AG04450 (cell line): ENCODE data around the gene HES2. TPM values are rescaled to one million over a fixed set of nuclear protein-coding genes. Genes with fewer than 3 reads are reported as not detected.

Source experiments
- CTCF ChIA-PET: fragments of 300-600, 350-600 bp; formaldehyde crosslinking; extraction: SDS; loops from one replicate; lab custom pipeline; 2022; ENCODE audit warnings: antibody characterized with exemption, inconsistent platforms; lab: Charles Lee
- POLR2A ChIA-PET: fragments of 350-600 bp; formaldehyde crosslinking; extraction: SDS; loops from one replicate; lab custom pipeline; 2021; ENCODE audit warnings: antibody characterized with exemption, inconsistent platforms; lab: Yijun Ruan, JAX
- DNase-seq: peaks from one replicate; pipeline ENCODE4 v3.0.0-alpha.2; 2011; ENCODE audit warnings: low read depth, low spot score
- H3K27ac ChIP-seq: one replicate; pipeline ENCODE4 v1.5.1; 2012; ENCODE audit warnings: low read depth, low read length, control low read depth
- H3K27me3 ChIP-seq: one replicate; pipeline ENCODE4 v1.6.0; 2012; ENCODE audit warnings: low read length; ENCODE audit not compliant: control insufficient read depth, insufficient read depth
- H3K4me3 ChIP-seq: 2 replicates; pipeline ENCODE4 v1.5.1; 2011; ENCODE audit warnings: mild to moderate bottlenecking, low read depth, low read length, control low read depth
- H3K9me3 ChIP-seq: 2 replicates; pipeline ENCODE4 v1.5.1; 2012; ENCODE audit warnings: low read length; ENCODE audit not compliant: control insufficient read depth, insufficient read depth
- CTCF ChIP-seq: IDR thresholded peaks from 2 replicates; pipeline ENCODE4 v1.5.1; 2011; ENCODE audit warnings: low read depth, low read length, control low read depth, inconsistent platforms
- polyA plus RNA-seq: library from polyadenylated mRNA; depleted of rRNA; stranded (reverse); fragments of >200 nt; gene quantifications from 2 replicates; pipeline ENCODE4 v1.2.3, GENCODE V29; 2011

The HES2 gene
- polyA plus RNA-seq, 1 experiment = not detected

DNA sequence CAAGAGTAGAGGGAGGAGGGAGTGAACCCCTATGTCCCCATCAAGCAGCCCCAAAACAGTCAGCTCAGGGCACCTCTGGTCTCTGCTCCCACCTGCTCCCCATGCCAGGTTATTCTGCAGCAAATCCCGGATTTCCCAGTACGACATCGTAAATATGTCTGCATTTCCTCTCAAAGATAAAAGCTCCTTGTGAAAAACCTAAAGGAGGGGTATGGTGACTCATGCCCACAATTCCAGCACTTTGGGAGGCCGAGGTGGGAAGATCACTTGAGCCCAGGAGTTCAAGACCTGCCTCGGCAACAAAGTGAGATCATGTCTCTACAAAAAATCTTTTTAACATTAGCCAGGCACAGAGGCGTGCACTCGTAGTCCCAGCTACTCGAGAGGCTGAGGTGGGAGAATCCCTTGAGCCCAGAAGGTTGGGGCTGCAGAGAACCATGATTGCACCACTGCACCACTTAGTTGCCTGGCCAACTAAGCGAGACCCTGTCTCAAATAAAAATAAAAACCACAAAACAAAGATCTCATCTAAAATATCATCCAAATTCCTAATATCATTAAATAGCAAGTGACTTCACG is 33.3 kb downstream of the HES2 start:
- TF ChIP-seq CTCF = no peak
- ChIA-PET POLR2A (no interaction called here), CTCF (interaction anchor here (0.5 to 2.6 kb wide), 3 partner anchors 26 to 52 kb away, joined by 4 to 9 read pairs (median 5); no protein-coding TSS in a partner anchor)
- H3K4me3 ChIP-seq = no peak overlapping the region
- DNase-seq = no peak
- no peak overlapping the region for H3K27ac ChIP-seq
- H3K27me3 ChIP-seq = no peaks in the 10 kb centered on the region
- H3K9me3 ChIP-seq = peaks cover 3% of the 10 kb centered on the region; the same call in 1 of the 2 replicates

DNA sequence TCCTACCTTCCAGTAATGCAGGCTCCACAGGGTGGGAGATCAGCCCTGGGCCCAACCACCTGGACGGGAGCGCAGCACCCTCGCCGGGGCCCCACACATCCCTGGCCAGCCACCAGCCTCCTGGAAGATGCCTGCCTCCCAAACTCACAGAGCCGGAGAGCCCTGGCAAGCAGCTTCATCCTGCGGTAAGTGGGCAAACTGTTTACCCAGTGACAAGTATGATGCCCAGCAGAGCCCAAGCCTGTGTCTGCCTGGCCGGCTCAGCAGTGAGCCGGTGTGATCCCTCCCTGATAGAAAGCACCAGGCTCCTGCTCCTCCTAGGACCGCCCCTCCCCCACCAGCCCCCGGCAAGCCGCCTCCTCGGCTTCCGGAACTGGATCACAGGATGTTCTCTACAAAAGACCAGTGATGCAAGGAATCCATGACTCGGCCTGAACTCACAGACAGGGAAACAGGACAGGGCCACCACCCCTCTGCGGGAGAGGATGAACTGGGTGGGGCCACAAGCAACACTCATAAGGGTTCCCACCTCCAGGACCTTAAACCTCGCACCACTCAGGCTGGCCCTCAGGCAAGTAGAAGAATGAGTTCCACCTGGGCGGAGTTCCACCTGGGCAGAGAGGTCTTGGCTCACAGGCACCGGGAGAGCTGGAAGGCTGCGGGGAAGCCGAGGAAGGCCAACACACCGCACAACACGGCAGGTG is 34.1 kb downstream of the HES2 start:
- H3K27me3 ChIP-seq = no peaks in the 10 kb centered on the region
- H3K27ac ChIP-seq = peak overlapping the region; percentile 61
- CTCF ChIA-PET = interaction anchor here (0.7 to 5.1 kb wide), 3 partner anchors 23 to 53 kb away, joined by 4 to 41 read pairs (median 9); no protein-coding TSS in a partner anchor
- POLR2A ChIA-PET = no interaction called here
- H3K4me3 ChIP-seq = peak overlapping the region; percentile 47
- DNase-seq = no peak
- TF ChIP-seq CTCF = no peak
- peaks cover 3% of the 10 kb centered on the region; the same call in 1 of the 2 replicates for H3K9me3 ChIP-seq

DNA sequence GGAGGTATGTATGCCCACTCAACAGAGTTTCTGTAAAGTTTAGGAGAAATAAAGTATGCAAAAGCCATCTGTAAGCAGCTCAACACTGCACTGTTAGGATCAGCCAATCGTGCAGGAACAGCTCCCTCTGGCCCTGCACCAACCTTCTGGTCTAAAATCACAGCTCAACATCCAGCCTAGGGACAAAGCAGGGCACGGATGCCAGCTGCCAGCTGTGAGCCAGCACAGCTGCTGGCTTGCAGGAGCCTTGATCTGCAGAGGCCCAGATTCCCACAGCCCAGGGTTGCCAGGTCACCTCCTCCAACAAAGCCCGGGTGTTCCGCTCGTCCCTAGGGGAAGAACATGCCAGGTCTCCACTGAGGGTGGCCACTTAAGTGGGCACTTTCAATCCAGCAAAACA is 34.8 kb downstream of the HES2 start:
- no peak for TF ChIP-seq CTCF
- Histone ChIP-seq H3K9me3 (peaks cover 3% of the 10 kb centered on the region; the same call in 1 of the 2 replicates), H3K4me3 (peak overlapping the region; percentile 47), H3K27ac (peak overlapping the region; percentile 61), H3K27me3 (no peaks in the 10 kb centered on the region)
- CTCF ChIA-PET = interaction anchor here (1.4 to 5.1 kb wide), 3 partner anchors 20 to 54 kb away, joined by 6 to 41 read pairs (median 9); no protein-coding TSS in a partner anchor
- no peak for DNase-seq
- POLR2A ChIA-PET = no interaction called here

DNA sequence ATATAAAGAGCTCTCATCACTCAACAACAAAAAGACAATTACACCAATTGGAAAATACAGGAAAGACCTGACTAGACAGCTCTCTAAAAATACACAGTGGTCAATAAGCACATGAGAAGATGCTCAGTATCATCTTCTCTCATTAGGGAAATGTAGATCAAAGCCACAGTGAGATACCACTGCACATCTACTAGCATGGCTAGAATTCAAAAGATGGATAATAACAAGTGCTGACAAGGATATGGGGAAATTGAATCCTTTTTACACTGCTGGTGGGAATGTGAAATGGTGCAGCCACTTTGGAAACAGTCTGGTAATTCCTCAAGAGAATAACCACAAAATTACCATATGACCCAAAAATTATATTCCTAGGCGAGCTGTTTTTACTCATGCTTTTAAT is 35.6 kb downstream of the HES2 start:
- POLR2A ChIA-PET = interaction anchor here (1.0 kb wide), 1 partner anchor 9 kb away, joined by 3 read pairs; the partner anchor contains the start of gene ACOT7
- TF ChIP-seq CTCF = no peak
- CTCF ChIA-PET = interaction anchor here (1.4 to 5.1 kb wide), 3 partner anchors 21 to 54 kb away, joined by 6 to 41 read pairs (median 9); no protein-coding TSS in a partner anchor
- peaks cover 3% of the 10 kb centered on the region; the same call in 1 of the 2 replicates for H3K9me3 ChIP-seq
- H3K4me3 ChIP-seq = no peak overlapping the region
- no peaks in the 10 kb centered on the region for H3K27me3 ChIP-seq
- H3K27ac ChIP-seq = no peak overlapping the region
- DNase-seq = no peak

- H3K27me3 ChIP-seq = no peaks in the 10 kb centered on the region
- CTCF ChIA-PET = interaction anchor here (1.4 kb wide), 1 partner anchor 109 kb away, joined by 3 read pairs; no protein-coding TSS in a partner anchor
- DNase-seq = no peak
- POLR2A ChIA-PET = no interaction called here
- TF ChIP-seq CTCF = no peak
- H3K4me3 ChIP-seq = no peak overlapping the region
- H3K27ac ChIP-seq = no peak overlapping the region
- peaks cover 3% of the 10 kb centered on the region; the same call in 1 of the 2 replicates for H3K9me3 ChIP-seq
These were observed 39.7 kb downstream of the HES2 start for GRCh38 chr1:6380037-6380436.
